ENCODE measurements around the gene HADHB.

DNA sequence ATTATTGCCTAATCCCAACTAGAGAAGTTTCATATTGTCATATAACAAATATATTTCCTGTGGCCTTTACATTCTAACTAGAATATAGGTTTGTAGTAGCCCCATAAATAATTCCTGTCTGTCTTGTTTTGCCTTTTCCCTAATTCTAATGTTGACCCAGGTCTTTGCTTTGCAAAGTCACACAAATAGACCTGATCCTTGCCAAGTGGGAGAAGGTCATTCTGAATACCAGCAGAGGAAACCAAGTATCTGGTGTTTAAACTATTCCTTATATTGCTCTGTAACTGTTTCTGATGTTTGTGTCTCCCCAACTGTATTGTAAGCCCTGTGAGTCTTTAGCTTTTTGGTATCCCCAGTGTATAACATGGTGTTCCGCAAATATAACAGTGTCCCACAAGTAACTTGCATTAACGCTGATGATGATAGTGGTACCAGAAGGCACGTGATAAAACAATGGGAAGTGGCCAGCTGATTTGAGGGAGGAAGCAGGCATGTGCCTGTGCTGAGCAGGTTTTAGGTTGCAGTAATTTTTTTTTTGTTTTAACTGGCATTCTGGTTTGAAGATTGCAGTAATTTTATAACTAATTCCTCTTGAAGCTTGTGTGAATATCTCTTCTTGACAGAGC, 11.1 kb downstream of the HADHB start:
- TF ChIP-seq, protein P1, sequence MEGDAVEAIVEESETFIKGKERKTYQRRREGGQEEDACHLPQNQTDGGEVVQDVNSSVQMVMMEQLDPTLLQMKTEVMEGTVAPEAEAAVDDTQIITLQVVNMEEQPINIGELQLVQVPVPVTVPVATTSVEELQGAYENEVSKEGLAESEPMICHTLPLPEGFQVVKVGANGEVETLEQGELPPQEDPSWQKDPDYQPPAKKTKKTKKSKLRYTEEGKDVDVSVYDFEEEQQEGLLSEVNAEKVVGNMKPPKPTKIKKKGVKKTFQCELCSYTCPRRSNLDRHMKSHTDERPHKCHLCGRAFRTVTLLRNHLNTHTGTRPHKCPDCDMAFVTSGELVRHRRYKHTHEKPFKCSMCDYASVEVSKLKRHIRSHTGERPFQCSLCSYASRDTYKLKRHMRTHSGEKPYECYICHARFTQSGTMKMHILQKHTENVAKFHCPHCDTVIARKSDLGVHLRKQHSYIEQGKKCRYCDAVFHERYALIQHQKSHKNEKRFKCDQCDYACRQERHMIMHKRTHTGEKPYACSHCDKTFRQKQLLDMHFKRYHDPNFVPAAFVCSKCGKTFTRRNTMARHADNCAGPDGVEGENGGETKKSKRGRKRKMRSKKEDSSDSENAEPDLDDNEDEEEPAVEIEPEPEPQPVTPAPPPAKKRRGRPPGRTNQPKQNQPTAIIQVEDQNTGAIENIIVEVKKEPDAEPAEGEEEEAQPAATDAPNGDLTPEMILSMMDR (conservative IDR thresholded peaks at IDR 0.05; ENCODE audit: low read depth, low read length): no peak
- TF ChIP-seq EZH2 (IDR thresholded peaks at IDR 0.05; ENCODE audit: borderline replicate concordance, low read depth, low read length, poor library complexity, severe bottlenecking): no peak
